ENCODE measurements around the gene TARBP1. TPM values are rescaled to one million over a fixed set of nuclear protein-coding genes. Genes with fewer than 3 reads are reported as not detected.

Gene TARBP1
- polyA plus RNA-seq, 1 donor from 2014 or later, result 267 TPM

- no peaks in the 10 kb centered on the region for H3K36me3 ChIP-seq (ENCODE audit: insufficient read depth, low read length)
- no peak overlapping the region for H3K4me3 ChIP-seq (ENCODE audit: low read length)
- no peak overlapping the region for H2AFZ ChIP-seq (ENCODE audit: low read depth, low read length)
- H3K9me2 ChIP-seq (ENCODE audit: insufficient read depth, low read length), result no peaks in the 10 kb centered on the region
- TF ChIP-seq POLR2AphosphoS5 (IDR thresholded peaks at IDR 0.05) (no peak), SMC3 (conservative IDR thresholded peaks at IDR 0.05; ENCODE audit: poor library complexity) (no peak), MXI1 (conservative IDR thresholded peaks at IDR 0.05; ENCODE audit: poor library complexity, severe bottlenecking) (no peak)
- H3K9ac ChIP-seq (ENCODE audit: low read length), result no peak overlapping the region
- H4K20me1 ChIP-seq (ENCODE audit: insufficient read depth), result no peaks in the 10 kb centered on the region
- H3K27me3 ChIP-seq (ENCODE audit: insufficient read depth, low read depth, low read length), result no peaks in the 10 kb centered on the region
- no peak overlapping the region for H3K27ac ChIP-seq (ENCODE audit: low read length)
- H3F3A ChIP-seq (ENCODE audit: insufficient read depth, low read length, poor library complexity, severe bottlenecking), result no peaks in the 10 kb centered on the region
- H3K4me2 ChIP-seq (ENCODE audit: low read length), result no peak overlapping the region
- no peaks in the 10 kb centered on the region for H3K79me2 ChIP-seq (replicated peaks; ENCODE audit: insufficient read depth, low read length)
- no peaks in the 10 kb centered on the region for H3K9me3 ChIP-seq (ENCODE audit: low read length)
These were observed 24.4 kb upstream of the TARBP1 start for GRCh38 chr1:234503193-234504050.

- Histone ChIP-seq H3K36me3 (ENCODE audit: insufficient read depth, low read length) (no peaks in the 10 kb centered on the region), H2AFZ (ENCODE audit: low read depth, low read length) (no peak overlapping the region), H4K20me1 (ENCODE audit: insufficient read depth) (no peaks in the 10 kb centered on the region), H3K27me3 (ENCODE audit: insufficient read depth, low read depth, low read length) (no peaks in the 10 kb centered on the region), H3K79me2 (replicated peaks; ENCODE audit: insufficient read depth, low read length) (no peaks in the 10 kb centered on the region), H3K4me2 (ENCODE audit: low read length) (no peak overlapping the region), H3K27ac (ENCODE audit: low read length) (no peak overlapping the region), H3K9ac (ENCODE audit: low read length) (no peak overlapping the region), H3K9me3 (ENCODE audit: low read length) (no peaks in the 10 kb centered on the region), H3K4me3 (ENCODE audit: low read length) (no peak overlapping the region), H3K9me2 (ENCODE audit: insufficient read depth, low read length) (no peaks in the 10 kb centered on the region), H3F3A (ENCODE audit: insufficient read depth, low read length, poor library complexity, severe bottlenecking) (no peaks in the 10 kb centered on the region)
- no peak for TF ChIP-seq REST (IDR thresholded peaks at IDR 0.05; ENCODE audit: borderline replicate concordance)
- no peak for TF ChIP-seq MXI1 (conservative IDR thresholded peaks at IDR 0.05; ENCODE audit: poor library complexity, severe bottlenecking)
- no peak for TF ChIP-seq POLR2AphosphoS5 (IDR thresholded peaks at IDR 0.05)
- TF ChIP-seq RAD21 (conservative IDR thresholded peaks at IDR 0.05), result no peak
- no peak for TF ChIP-seq TAF1 (IDR thresholded peaks at IDR 0.05; ENCODE audit: low read depth)
These were observed 23.8 kb upstream of the TARBP1 start for GRCh38 chr1:234502785-234503184.

GRCh38 chr1:234500269-234500668, 21.3 kb upstream of the TARBP1 start:
- Histone ChIP-seq H3K4me3 (ENCODE audit: low read length) (no peak overlapping the region), H3K36me3 (ENCODE audit: insufficient read depth, low read length) (no peaks in the 10 kb centered on the region), H3K79me2 (replicated peaks; ENCODE audit: insufficient read depth, low read length) (no peaks in the 10 kb centered on the region), H3K27me3 (ENCODE audit: insufficient read depth, low read depth, low read length) (no peaks in the 10 kb centered on the region), H3K9ac (ENCODE audit: low read length) (peak overlapping the region; percentile 10), H2AFZ (ENCODE audit: low read depth, low read length) (no peak overlapping the region), H3K27ac (ENCODE audit: low read length) (peak overlapping the region; percentile 38), H3K9me3 (ENCODE audit: low read length) (no peaks in the 10 kb centered on the region), H4K20me1 (ENCODE audit: insufficient read depth) (no peaks in the 10 kb centered on the region), H3F3A (ENCODE audit: insufficient read depth, low read length, poor library complexity, severe bottlenecking) (no peaks in the 10 kb centered on the region), H3K9me2 (ENCODE audit: insufficient read depth, low read length) (no peaks in the 10 kb centered on the region), H3K4me2 (ENCODE audit: low read length) (no peak overlapping the region)
- TF ChIP-seq POLR2AphosphoS5 (IDR thresholded peaks at IDR 0.05) (no peak), EZH2 (IDR thresholded peaks at IDR 0.05; ENCODE audit: borderline replicate concordance, insufficient read depth, low read length, poor library complexity, severe bottlenecking) (no peak), EP300 (conservative IDR thresholded peaks at IDR 0.05; ENCODE audit: poor library complexity, severe bottlenecking) (no peak), RAD21 (conservative IDR thresholded peaks at IDR 0.05) (no peak), SMC3 (conservative IDR thresholded peaks at IDR 0.05; ENCODE audit: poor library complexity) (no peak), CTCF (IDR thresholded peaks at IDR 0.05; ENCODE audit: poor library complexity, severe bottlenecking) (no peak), REST (IDR thresholded peaks at IDR 0.05; ENCODE audit: borderline replicate concordance) (no peak), TAF1 (IDR thresholded peaks at IDR 0.05; ENCODE audit: low read depth) (no peak), MXI1 (conservative IDR thresholded peaks at IDR 0.05; ENCODE audit: poor library complexity, severe bottlenecking) (no peak)
